Measurements from ENCODE around the gene CFAP54. TPM values are rescaled to one million over a fixed set of nuclear protein-coding genes. Genes with fewer than 3 reads are reported as not detected.

The CFAP54 gene
- total and polyA plus RNA-seq, 2 of the 4 experiments (the other 2 are of a cell fraction), result 0.18 to 0.41 TPM

DNA sequence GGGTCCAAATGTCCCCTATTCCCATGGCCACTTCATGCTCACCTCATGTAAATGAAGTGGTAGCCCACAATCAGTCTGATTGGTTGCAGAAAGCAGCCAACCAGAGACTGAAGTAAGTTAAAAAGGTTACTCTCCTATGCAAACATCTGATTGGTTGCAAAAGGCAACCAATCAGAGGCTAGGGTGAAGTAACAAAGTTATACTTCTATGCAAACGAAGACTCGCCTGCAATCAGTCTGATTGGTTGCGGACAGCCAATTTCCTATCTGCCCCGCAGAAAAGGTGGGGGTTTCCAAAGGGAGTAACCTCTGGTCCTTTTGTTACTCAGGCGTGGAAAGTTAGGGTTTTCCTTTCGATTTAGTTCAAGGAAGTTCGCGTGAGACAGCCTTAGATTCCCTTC, 209.6 kb downstream of the CFAP54 start:
- intact Hi-C loops (cut with micrococcal nuclease), result no loop called here
- no peak overlapping the region for H2AK9ac ChIP-seq (replicated peaks; ENCODE audit: low read depth, low read length, poor library complexity)
- TF ChIP-seq MAFK (IDR thresholded peaks at IDR 0.05; ENCODE audit: low read depth, low read length), result no peak
- TF ChIP-seq NFE2L2 (IDR thresholded peaks at IDR 0.05; ENCODE audit: low read depth, low read length), result no peak
- no peak for TF ChIP-seq RCOR1 (IDR thresholded peaks at IDR 0.05; ENCODE audit: insufficient replicate concordance, low read length)
- no peak for TF ChIP-seq SMC3 (IDR thresholded peaks at IDR 0.05; ENCODE audit: low read depth, low read length)
- no peak for TF ChIP-seq CHD1 (IDR thresholded peaks at IDR 0.05; ENCODE audit: low read depth, low read length)
- no peak for TF ChIP-seq MXI1 (IDR thresholded peaks at IDR 0.05; ENCODE audit: borderline replicate concordance, low read depth, low read length)
- TF ChIP-seq RAD21 (IDR thresholded peaks at IDR 0.05; ENCODE audit: low read length), result no peak
- TF ChIP-seq RFX5 (IDR thresholded peaks at IDR 0.05; ENCODE audit: low read depth, low read length), result no peak
- no peak for TF ChIP-seq CTCF (conservative IDR thresholded peaks at IDR 0.05; ENCODE audit: low read depth, low read length)
- no peak for TF ChIP-seq MAZ (IDR thresholded peaks at IDR 0.05; ENCODE audit: borderline replicate concordance, low read depth, low read length)
- no peak for TF ChIP-seq FOS (IDR thresholded peaks at IDR 0.05; ENCODE audit: low read depth, low read length)
- TF ChIP-seq, protein P1, sequence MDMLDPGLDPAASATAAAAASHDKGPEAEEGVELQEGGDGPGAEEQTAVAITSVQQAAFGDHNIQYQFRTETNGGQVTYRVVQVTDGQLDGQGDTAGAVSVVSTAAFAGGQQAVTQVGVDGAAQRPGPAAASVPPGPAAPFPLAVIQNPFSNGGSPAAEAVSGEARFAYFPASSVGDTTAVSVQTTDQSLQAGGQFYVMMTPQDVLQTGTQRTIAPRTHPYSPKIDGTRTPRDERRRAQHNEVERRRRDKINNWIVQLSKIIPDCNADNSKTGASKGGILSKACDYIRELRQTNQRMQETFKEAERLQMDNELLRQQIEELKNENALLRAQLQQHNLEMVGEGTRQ (IDR thresholded peaks at IDR 0.05; ENCODE audit: low read depth, low read length), result no peak
- no peak for TF ChIP-seq ELK1 (IDR thresholded peaks at IDR 0.05; ENCODE audit: borderline replicate concordance, low read depth, low read length)
- TF ChIP-seq CEBPB (IDR thresholded peaks at IDR 0.05; ENCODE audit: low read depth, low read length), result no peak
- TF ChIP-seq POLR2A (IDR thresholded peaks at IDR 0.05; ENCODE audit: low read depth, low read length), result no peak
- no peak for TF ChIP-seq BHLHE40 (IDR thresholded peaks at IDR 0.05; ENCODE audit: low read depth, low read length)
- H3K9ac ChIP-seq (ENCODE audit: low read depth, low read length), result no peak overlapping the region
- BruUV-seq (replicated peaks), result no TSS peak
- H3K14ac ChIP-seq (replicated peaks; ENCODE audit: low read depth, low read length), result no peak overlapping the region
- H3K27ac ChIP-seq (ENCODE audit: insufficient read depth, low read length), result no peak overlapping the region
- no peak overlapping the region for H2BK5ac ChIP-seq (ENCODE audit: low read depth, low read length, poor library complexity, severe bottlenecking)
- H3K79me1 ChIP-seq (ENCODE audit: low read depth in 1 of 2, low read length in 2 of 2), result no peaks in the 10 kb centered on the region
- no peak overlapping the region for H4K5ac ChIP-seq (ENCODE audit: low read depth, low read length)
- ChIA-PET CTCF (no interaction called here), POLR2A (ENCODE audit: unreplicated experiment) (no interaction called here)
- no peak overlapping the region for H3K18ac ChIP-seq (ENCODE audit: low read depth, low read length)
- no peak overlapping the region for H2AK5ac ChIP-seq (ENCODE audit: low read depth, low read length)
- DNase-seq (no peak), ATAC-seq (ENCODE audit: low read depth) (no peak)
- H3K56ac ChIP-seq (ENCODE audit: extremely low read depth, insufficient read depth, low read length), result no peak overlapping the region
- in situ Hi-C loops (cut with MboI; ENCODE audit: low sequenced_read_pairs), result no loop called here
- no peaks in the 10 kb centered on the region for H3K4me1 ChIP-seq (ENCODE audit: control insufficient read depth, insufficient read depth, low read length)
- H4K91ac ChIP-seq (ENCODE audit: insufficient read depth, low read depth, low read length), result no peak overlapping the region
- dilution Hi-C loops (cut with HindIII; ENCODE audit: low sequenced_read_pairs, unreplicated experiment), result no loop called here
- no peak overlapping the region for H2BK20ac ChIP-seq (ENCODE audit: low read depth, low read length)
- H3K9me1 ChIP-seq (ENCODE audit: insufficient read depth, low read length), result no peaks in the 10 kb centered on the region
- no peaks in the 10 kb centered on the region for H3K36me3 ChIP-seq (ENCODE audit: control insufficient read depth, insufficient read depth, low read length)
- no CpG with 5 or more reads among the region's 8 CpGs for WGBS, 2 experiments (ENCODE audit: extremely low coverage in 2 of 2, insufficient read length in 1 of 2)
- H3K9me3 ChIP-seq (ENCODE audit: control insufficient read depth, insufficient read depth, low read length), result no peaks in the 10 kb centered on the region
- no peak overlapping the region for H2AFZ ChIP-seq (replicated peaks; ENCODE audit: low read length, poor library complexity)
- no peak overlapping the region for H3K4ac ChIP-seq (ENCODE audit: low read depth, low read length)
- no peaks in the 10 kb centered on the region; the same call in 1 of the 2 replicates for H4K20me1 ChIP-seq (ENCODE audit: insufficient read depth, low read length)
- no peak overlapping the region for H2BK120ac ChIP-seq (ENCODE audit: low read depth, low read length)
- no peak overlapping the region for H2BK15ac ChIP-seq (ENCODE audit: low read depth, low read length)
- no peaks in the 10 kb centered on the region for H3K27me3 ChIP-seq (ENCODE audit: control insufficient read depth, insufficient read depth, low read length)
- no peak overlapping the region for H3K4me3 ChIP-seq (ENCODE audit: insufficient read depth, low read depth, low read length)
- H4K8ac ChIP-seq (ENCODE audit: low read depth in 2 of 2, low read length in 2 of 2), result no peak overlapping the region
- peak overlapping the region; percentile 54; the same call in 1 of the 2 replicates for H3K4me2 ChIP-seq (ENCODE audit: low read depth, low read length)
- H3K23ac ChIP-seq (ENCODE audit: low read depth, low read length), result no peak overlapping the region

All from IMR-90 (cell line).